Measurements from ENCODE around the gene TNS2.

The TNS2 gene

GRCh38 chr12:53053218-53054111, 3.6 kb downstream of the TNS2 start (continued):
- TF ChIP-seq, protein P1, sequence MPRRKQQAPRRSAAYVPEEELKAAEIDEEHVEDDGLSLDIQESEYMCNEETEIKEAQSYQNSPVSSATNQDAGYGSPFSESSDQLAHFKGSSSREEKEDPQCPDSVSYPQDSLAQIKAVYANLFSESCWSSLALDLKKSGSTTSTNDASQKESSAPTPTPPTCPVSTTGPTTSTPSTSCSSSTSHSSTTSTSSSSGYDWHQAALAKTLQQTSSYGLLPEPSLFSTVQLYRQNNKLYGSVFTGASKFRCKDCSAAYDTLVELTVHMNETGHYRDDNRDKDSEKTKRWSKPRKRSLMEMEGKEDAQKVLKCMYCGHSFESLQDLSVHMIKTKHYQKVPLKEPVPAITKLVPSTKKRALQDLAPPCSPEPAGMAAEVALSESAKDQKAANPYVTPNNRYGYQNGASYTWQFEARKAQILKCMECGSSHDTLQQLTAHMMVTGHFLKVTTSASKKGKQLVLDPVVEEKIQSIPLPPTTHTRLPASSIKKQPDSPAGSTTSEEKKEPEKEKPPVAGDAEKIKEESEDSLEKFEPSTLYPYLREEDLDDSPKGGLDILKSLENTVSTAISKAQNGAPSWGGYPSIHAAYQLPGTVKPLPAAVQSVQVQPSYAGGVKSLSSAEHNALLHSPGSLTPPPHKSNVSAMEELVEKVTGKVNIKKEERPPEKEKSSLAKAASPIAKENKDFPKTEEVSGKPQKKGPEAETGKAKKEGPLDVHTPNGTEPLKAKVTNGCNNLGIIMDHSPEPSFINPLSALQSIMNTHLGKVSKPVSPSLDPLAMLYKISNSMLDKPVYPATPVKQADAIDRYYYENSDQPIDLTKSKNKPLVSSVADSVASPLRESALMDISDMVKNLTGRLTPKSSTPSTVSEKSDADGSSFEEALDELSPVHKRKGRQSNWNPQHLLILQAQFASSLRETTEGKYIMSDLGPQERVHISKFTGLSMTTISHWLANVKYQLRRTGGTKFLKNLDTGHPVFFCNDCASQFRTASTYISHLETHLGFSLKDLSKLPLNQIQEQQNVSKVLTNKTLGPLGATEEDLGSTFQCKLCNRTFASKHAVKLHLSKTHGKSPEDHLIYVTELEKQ (tag by site-specific recombination; IDR thresholded peaks at IDR 0.05; ENCODE audit: borderline replicate concordance) = no peak
- TF ChIP-seq ZNF146 (tag by site-specific recombination; IDR thresholded peaks at IDR 0.05) (no peak), ZNF362 (tag by site-specific recombination; IDR thresholded peaks at IDR 0.05) (no peak), WT1 (tag by site-specific recombination; IDR thresholded peaks at IDR 0.05) (no peak), BCL11A (tag by site-specific recombination; IDR thresholded peaks at IDR 0.05; ENCODE audit: low read depth) (no peak), ZEB2 (tag by site-specific recombination; IDR thresholded peaks at IDR 0.05) (0 out of 2 replicates have a peak, but pooled peaks have one; percentile 68), HOXC10 (CRISPR knock-in tag; IDR thresholded peaks at IDR 0.05) (no peak), ZNF121 (tag by site-specific recombination; IDR thresholded peaks at IDR 0.05) (no peak), ZBTB17 (tag by site-specific recombination; IDR thresholded peaks at IDR 0.05) (no peak), MZF1 (tag by site-specific recombination; IDR thresholded peaks at IDR 0.05; ENCODE audit: borderline replicate concordance) (no peak), PRDM2 (tag by site-specific recombination; IDR thresholded peaks at IDR 0.05; ENCODE audit: borderline replicate concordance) (peak; percentile 43; the same call in 1 of the 2 replicates), ZXDB (tag by site-specific recombination; IDR thresholded peaks at IDR 0.05) (peak; percentile 39), KLF1 (tag by site-specific recombination; IDR thresholded peaks at IDR 0.05) (no peak), ZNF48 (tag by site-specific recombination; IDR thresholded peaks at IDR 0.05) (no peak)
- TF ChIP-seq, protein P2, sequence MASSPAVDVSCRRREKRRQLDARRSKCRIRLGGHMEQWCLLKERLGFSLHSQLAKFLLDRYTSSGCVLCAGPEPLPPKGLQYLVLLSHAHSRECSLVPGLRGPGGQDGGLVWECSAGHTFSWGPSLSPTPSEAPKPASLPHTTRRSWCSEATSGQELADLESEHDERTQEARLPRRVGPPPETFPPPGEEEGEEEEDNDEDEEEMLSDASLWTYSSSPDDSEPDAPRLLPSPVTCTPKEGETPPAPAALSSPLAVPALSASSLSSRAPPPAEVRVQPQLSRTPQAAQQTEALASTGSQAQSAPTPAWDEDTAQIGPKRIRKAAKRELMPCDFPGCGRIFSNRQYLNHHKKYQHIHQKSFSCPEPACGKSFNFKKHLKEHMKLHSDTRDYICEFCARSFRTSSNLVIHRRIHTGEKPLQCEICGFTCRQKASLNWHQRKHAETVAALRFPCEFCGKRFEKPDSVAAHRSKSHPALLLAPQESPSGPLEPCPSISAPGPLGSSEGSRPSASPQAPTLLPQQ (tag by site-specific recombination; IDR thresholded peaks at IDR 0.05) = no peak
